Measurements from ENCODE around the gene ISCA1.
"Not testable (repeated sequence)": the region's sequence is repeated elsewhere in the genome, so short reads cannot be mapped to it uniquely, and the experiment has no call there.

Gene ISCA1

DNA sequence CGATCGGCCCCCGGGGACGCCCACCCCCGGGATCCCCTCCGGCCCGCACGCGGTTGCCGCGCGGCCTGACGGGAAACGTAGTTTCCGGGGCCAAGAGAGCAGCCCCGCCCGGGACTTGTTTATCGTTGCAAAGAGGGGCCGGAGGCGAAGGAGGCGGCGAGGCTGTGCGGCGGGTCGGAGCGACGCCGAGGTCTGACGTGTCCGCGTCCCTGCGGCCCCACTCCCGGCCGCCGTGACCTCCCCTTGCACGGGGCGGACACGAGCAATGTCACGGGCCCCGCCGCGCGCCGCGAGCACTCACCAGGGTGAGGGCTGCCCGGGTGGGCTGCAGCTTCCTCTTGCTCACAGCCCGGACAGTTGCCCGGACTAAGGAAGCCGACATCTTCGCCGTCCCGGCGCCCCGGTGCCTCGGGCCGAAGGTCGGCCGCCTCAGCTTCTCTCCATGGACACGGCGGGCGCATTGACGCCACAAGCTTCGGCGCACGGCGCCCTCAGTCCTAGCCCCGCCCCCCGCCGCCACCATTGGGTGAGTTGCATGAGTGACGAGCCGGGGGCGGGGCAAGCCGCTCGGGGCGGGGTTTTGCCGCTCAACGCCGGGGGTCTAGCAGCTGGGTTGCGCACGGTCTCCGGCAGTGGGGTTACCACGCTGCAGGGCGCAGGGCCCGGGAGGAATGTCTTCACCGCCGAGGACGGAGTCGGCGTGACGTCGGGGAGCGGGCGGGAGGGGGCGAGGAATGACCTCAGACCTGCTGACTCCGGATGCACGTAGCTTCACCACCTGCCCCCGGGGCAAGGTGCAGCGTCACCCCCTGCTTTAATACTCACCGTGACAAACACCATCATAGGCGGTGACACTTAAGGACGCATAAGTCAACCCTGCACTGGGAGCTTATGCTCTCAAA, at the start of gene ISCA1:
TSS of gene ISCA1 (minus strand) at position 462 of the 902 bp plus-strand sequence. CDS start at position 382, 80 bp downstream.
- DNase-seq = peak; percentile 21

DNA sequence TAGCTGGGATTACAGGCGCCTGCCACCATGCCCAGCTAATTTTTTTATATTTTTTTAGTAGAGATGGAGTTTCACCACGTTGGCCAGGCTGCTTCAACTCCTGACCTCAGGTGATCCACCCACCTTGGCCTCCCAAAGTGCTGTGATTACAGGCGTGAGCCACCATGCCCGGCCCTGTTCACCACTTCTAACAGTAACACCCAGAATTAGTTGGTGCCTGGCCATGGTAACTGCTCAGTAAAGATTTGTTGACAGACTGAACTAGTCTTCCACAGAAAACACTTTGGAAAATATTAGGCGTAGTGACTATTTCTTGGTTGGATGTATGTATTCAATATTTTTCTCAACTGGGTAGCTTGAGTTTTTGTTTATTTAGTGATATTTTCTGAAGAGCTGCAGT, 47.8 kb upstream of the ISCA1 start:
- no peak for DNase-seq

- DNase-seq = no peak
Measured at GRCh38 chr9:86329649-86330048, 47.3 kb upstream of the ISCA1 start.

GRCh38 chr9:86328156-86328555, 45.8 kb upstream of the ISCA1 start:
- no peak for DNase-seq

- no peak for DNase-seq
Measured at GRCh38 chr9:86326536-86326935, 44.2 kb upstream of the ISCA1 start.

GRCh38 chr9:86324901-86325300, 42.6 kb upstream of the ISCA1 start:
- DNase-seq = no peak

- DNase-seq = no peak
Measured at GRCh38 chr9:86324308-86324707, 42.0 kb upstream of the ISCA1 start.

DNA sequence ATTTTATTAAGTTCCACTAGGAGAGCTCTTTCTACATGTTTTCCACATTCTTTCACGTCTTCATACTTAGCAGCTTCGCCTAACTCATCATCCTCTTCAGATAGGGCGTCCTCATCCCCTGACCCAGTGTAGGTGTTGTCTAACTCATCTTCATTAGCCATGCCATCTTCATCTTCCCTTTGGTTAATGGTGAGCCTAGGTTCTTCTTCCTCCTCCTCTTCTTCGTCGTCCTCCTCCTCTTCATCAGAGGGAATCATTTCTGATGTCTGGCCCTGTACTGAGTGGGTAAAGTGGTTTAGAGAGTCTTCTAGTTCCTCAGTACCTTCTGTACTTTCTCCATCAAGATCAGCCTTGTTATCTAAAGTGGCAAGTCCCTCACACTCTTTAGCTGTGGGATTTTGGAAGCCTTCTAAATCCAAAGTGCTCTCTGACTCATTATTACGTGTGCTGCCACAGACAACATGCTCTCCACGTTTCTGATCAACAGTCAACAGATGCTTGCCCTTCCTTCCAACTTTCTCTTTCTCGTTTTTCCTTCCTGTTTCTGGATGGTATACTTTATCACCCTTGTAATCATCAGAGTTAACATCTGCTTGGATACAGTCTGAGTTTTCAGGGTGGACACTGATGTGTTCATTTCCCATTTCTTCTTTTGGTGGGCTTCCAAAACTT, 40.8 kb upstream of the ISCA1 start:
- DNase-seq = no peak

- DNase-seq = no peak
Measured at GRCh38 chr9:86321373-86321772, 39.0 kb upstream of the ISCA1 start.

DNA sequence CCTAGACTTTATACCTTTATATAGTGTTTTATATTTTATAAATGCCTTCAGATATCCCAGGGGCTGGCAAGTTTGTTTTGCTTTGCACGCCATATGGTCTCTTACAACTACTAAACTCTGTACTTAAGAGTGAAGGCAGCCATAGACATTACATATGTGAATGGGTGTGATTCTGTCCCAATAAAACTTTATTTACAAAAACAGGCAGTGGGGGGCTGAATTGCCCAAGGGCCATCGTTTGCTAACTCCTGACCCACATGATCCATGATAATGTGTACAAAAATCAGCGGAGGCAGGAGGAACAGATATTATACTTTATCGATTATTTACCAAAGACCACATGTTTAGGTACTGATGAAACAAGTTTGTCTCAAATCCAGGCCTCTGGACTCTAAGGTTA, 35.8 kb upstream of the ISCA1 start:
- DNase-seq = no peak

- no peak for DNase-seq
Measured at GRCh38 chr9:86315078-86315477, 32.7 kb upstream of the ISCA1 start.

GRCh38 chr9:86312959-86313358, 30.6 kb upstream of the ISCA1 start:
- DNase-seq = not testable (repeated sequence)

DNA sequence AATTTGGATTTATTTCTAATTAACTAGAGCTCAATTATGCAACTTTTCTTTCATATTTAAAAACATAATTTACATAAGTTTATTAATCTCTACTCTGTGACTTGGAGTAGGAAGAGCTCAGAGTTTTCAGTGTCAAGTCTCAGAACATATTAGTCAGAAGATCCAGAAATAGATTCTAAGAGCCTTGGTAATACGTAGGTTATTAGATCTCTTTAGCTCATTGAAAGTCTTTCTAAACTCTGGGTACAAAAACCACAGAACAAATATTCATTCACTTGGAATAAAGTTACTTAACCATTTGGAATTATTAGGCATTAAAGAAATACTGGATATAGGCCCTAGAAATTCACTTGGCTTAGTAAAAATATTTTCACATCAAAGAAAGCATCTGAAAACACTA, 26.3 kb upstream of the ISCA1 start:
- DNase-seq = no peak

- DNase-seq = no peak
Measured at GRCh38 chr9:86304236-86304730, 21.9 kb upstream of the ISCA1 start.

GRCh38 chr9:86303316-86303975, 21.1 kb upstream of the ISCA1 start:
- no peak for DNase-seq

DNA sequence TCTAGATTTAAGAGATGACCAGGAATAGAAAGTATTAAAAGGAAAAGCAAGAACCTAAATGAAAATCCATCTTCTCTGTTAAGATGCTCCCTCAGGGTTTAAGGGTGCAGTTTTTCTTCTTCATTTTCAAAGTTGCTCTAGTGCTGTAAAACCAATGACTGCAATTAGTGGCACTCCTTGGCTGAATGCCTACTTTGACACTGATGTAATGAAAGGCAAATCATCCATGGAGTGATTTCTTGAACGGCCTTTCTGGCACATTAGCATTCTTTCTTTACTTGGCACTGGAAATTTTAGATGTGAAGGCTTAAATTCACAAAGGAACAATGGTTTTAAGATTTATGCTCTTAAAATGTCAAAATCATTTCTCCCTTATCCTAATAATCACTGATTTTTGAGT, 19.3 kb upstream of the ISCA1 start:
- no peak for DNase-seq

GRCh38 chr9:86300701-86301100, 18.4 kb upstream of the ISCA1 start:
- no peak for DNase-seq

GRCh38 chr9:86298873-86299272, 16.5 kb upstream of the ISCA1 start:
- DNase-seq = no peak

- not testable (repeated sequence) for DNase-seq
Measured at GRCh38 chr9:86290341-86290740, 8.0 kb upstream of the ISCA1 start.

DNA sequence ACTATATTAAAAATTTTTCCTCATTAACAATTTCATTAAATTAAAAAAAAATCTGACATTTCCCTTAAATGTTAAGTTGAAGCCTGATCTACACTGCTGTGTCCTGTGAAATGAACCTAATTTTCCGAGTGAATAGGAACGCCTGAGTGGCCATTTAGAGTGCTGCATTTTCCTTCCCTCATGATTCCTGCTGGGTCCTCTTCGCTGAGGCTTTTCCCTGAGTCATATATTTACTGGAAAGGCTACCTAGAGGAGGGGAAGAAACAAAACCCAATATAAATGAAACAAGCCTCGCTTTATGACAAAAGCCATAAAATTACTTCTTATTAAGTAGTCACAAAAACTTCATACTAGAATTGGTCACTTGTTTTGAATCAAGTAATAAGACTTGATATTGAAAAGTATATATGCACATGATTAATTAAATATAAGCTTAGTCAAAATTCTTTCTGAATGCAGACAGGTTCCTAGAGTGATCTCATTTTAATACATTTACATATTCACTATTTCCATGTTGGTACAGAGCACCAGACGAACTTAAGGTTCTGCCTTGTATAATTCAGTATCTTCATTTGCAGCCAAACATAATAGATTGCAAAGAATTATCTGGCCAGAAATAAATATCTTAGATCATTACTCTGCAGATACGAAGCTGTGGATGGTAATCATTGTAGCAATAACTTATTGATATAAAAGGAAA, 6.3 kb upstream of the ISCA1 start:
- no peak for DNase-seq

GRCh38 chr9:86287013-86287412, 4.7 kb upstream of the ISCA1 start:
- peak; percentile 21 for DNase-seq

DNA sequence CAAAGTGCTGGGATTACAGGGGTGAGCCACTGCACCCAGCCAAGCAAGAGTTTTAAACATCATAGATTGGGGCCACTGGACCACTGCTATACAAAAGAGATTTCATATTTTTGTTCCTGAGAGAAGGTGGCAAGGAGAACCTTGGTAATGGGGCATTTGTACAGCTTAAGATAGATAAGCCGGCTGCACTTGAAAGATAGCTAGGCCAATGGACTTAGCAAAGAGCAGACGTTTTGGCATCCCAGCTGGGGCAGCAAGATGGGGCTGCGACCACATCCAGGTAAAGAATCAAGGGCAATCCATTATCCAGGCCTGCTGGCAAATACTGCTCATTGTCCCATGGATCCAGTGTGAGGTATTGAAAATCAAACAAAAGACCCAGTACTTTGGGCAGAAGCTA, 3.9 kb upstream of the ISCA1 start:
- DNase-seq = no peak

- DNase-seq = no peak
Measured at GRCh38 chr9:86285261-86285660, 2.9 kb upstream of the ISCA1 start.
